PC-3 (cell line): ENCODE data around the gene SUGT1. TPM values are rescaled to one million over a fixed set of nuclear protein-coding genes. Genes with fewer than 3 reads are reported as not detected.

Source experiments
- ATAC-seq: fragments of 200-7000 bp; cut with Tn5 transposase; 2 replicates; pipeline ENCODE4 v1.9.1; 2020; ENCODE audit warnings: mild to moderate bottlenecking, moderate library complexity
- BruUV-seq: library from RNA; stranded (reverse); fragments of 400-500 nt; replicated peaks from 2 replicates; lab custom pipeline; 2021; lab: Mats Ljungman, UMichigan
- CTCF ChIA-PET: fragments of 300-600 bp; sonication (Branson Sonifier 250); formaldehyde crosslinking; loops from one replicate; lab custom pipeline; 2022; ENCODE audit warnings: antibody characterized with exemption; lab: Charles Lee
- POLR2A ChIA-PET: fragments of 300-600 bp; sonication (Branson Sonifier 250); formaldehyde crosslinking; loops from one replicate; lab custom pipeline; 2022; ENCODE audit warnings: antibody characterized with exemption; ENCODE audit not compliant: unreplicated experiment; lab: Charles Lee
- DNase-seq: peaks from one replicate; pipeline ENCODE4 v3.0.0-alpha.2; 2015
- H2AFZ ChIP-seq: fragments of 300-600 bp; sonication (generic); 2 replicates; pipeline ENCODE4 v1.6.0; 2016; ENCODE audit warnings: antibody characterized with exemption, low read length
- H3F3A ChIP-seq: fragments of 300-600 bp; sonication (generic); one replicate; pipeline ENCODE4 v1.6.0; 2017; ENCODE audit warnings: antibody characterized with exemption, low read length, control low read depth, mild to moderate bottlenecking; ENCODE audit not compliant: unreplicated experiment
- H3K27ac ChIP-seq: fragments of 300-600 bp; sonication (generic); 2 replicates; pipeline ENCODE4 v1.5.1; 2016; ENCODE audit warnings: mild to moderate bottlenecking, low read length
- H3K27me3 ChIP-seq: fragments of 300-600 bp; sonication (generic); 2 replicates; pipeline ENCODE4 v1.6.1; 2016; ENCODE audit warnings: low read length, mixed read lengths
- H3K36me3 ChIP-seq: fragments of 300-600 bp; sonication (generic); 2 replicates; pipeline ENCODE4 v1.6.1; 2016; ENCODE audit warnings: low read depth, mixed run types, low read length, mixed read lengths
- H3K4me1 ChIP-seq: fragments of 300-600 bp; sonication (generic); 2 replicates; pipeline ENCODE4 v1.5.1; 2016; ENCODE audit warnings: low read length; ENCODE audit not compliant: insufficient read depth
- H3K4me2 ChIP-seq: fragments of 300-600 bp; sonication (generic); 2 replicates; pipeline ENCODE4 v1.6.0; 2016; ENCODE audit warnings: low read length
- H3K4me3 ChIP-seq: fragments of 300-600 bp; sonication (generic); 2 replicates; pipeline ENCODE4 v1.5.1; 2016; ENCODE audit warnings: mild to moderate bottlenecking, low read length, mixed read lengths
- H3K79me2 ChIP-seq: fragments of 300-600 bp; sonication (generic); 2 replicates; pipeline ENCODE4 v1.6.1; 2017; ENCODE audit warnings: low read length, mixed read lengths
- H3K9ac ChIP-seq: fragments of 300-600 bp; sonication (generic); 2 replicates; pipeline ENCODE4 v1.6.0; 2016; ENCODE audit warnings: mild to moderate bottlenecking, low read length
- H3K9me2 ChIP-seq: fragments of 300-600 bp; sonication (generic); replicated peaks from 2 replicates; pipeline ENCODE4 v1.6.1; 2016; ENCODE audit warnings: mixed run types, low read length, mixed read lengths
- H3K9me3 ChIP-seq: fragments of 300-600 bp; sonication (generic); 2 replicates; pipeline ENCODE4 v1.6.1; 2016; ENCODE audit warnings: low read length, mixed read lengths
- H4K20me1 ChIP-seq: fragments of 300-600 bp; sonication (generic); 2 replicates; pipeline ENCODE4 v1.6.1; 2016; ENCODE audit warnings: low read length, mixed read lengths
- CTCF ChIP-seq: fragments of 300-600 bp; sonication (generic); conservative IDR thresholded peaks from 2 replicates; pipeline ENCODE4 v1.5.1; 2017; ENCODE audit warnings: antibody characterized with exemption, low read depth, mild to moderate bottlenecking, low read length
- EZH2 ChIP-seq: fragments of 300-600 bp; sonication (generic); IDR thresholded peaks from one replicate; pipeline ENCODE4 v1.6.1; 2017; ENCODE audit warnings: antibody characterized with exemption, mild to moderate bottlenecking, low read length; ENCODE audit not compliant: unreplicated experiment
- EZH2phosphoT487 ChIP-seq: fragments of 300-600 bp; sonication (generic); IDR thresholded peaks from 2 replicates; pipeline ENCODE4 v1.6.1; 2018; ENCODE audit warnings: mild to moderate bottlenecking, antibody characterized with exemption, low read length, borderline replicate concordance
- intact Hi-C: fragments of 100-400 bp; cut with micrococcal nuclease; formaldehyde crosslinking; loops from 2 replicates; pipeline ENCODE4 v1.9.0; 2023
- total RNA-seq: library from RNA; depleted of rRNA; stranded (reverse); fragments of >200 nt; gene quantifications from 2 replicates; pipeline ENCODE4 v1.2.3, GENCODE V29; 2014

SUGT1 gene
- total RNA-seq, 1 experiment from 2014 or later = 29.3 TPM

DNA sequence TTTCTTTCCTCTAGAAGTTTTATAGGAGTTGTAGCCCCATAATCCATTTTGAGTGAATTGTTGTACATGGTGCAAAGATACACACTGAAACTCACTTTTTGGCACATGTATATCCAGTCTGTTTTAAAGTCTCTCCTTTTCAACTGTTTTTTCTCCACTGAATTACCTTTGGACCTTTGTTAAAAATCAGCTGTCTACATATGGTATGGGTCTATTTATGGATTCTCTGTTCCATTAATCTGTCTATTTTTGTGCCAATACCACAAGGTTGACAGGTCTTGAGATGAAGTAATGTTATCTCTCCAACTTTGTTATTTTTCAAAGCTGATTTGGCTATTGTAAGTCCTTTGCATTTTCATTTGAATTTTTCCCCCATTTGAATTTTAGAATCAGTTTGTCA lies 5.7 kb upstream of the SUGT1 start:
- no peaks in the 10 kb centered on the region for H3K36me3 ChIP-seq
- no peak overlapping the region for H3K27ac ChIP-seq
- H2AFZ ChIP-seq = no peak overlapping the region
- no peak for DNase-seq
- H3K9me2 ChIP-seq = no peaks in the 10 kb centered on the region
- intact Hi-C loops = no loop called here
- H3K4me1 ChIP-seq = peaks cover 17% of the 10 kb centered on the region; the same call in 1 of the 2 replicates
- BruUV-seq = no TSS peak
- CTCF ChIA-PET = no interaction called here
- POLR2A ChIA-PET = no interaction called here
- no peak overlapping the region for H3K9ac ChIP-seq
- no peak overlapping the region for H3K4me3 ChIP-seq
- H3K9me3 ChIP-seq = no peaks in the 10 kb centered on the region
- no peaks in the 10 kb centered on the region for H3K27me3 ChIP-seq
- no peak overlapping the region for H3K4me2 ChIP-seq
- H3K79me2 ChIP-seq = peaks cover 24% of the 10 kb centered on the region
- TF ChIP-seq EZH2phosphoT487 = no peak
- no peak for TF ChIP-seq CTCF
- no peak for TF ChIP-seq EZH2
- H4K20me1 ChIP-seq = no peaks in the 10 kb centered on the region
- ATAC-seq = no peak
- no peaks in the 10 kb centered on the region for H3F3A ChIP-seq

GRCh38 chr13:52650731-52651130 lies 1.9 kb upstream of the SUGT1 start:
- POLR2A ChIA-PET = no interaction called here
- intact Hi-C loops = loop anchor here (5.0 kb wide), 1 partner anchor 193 kb away; the partner anchor contains the start of gene CKAP2
- H2AFZ ChIP-seq = no peak overlapping the region
- no TSS peak for BruUV-seq
- peaks cover 54% of the 10 kb centered on the region for H3K79me2 ChIP-seq
- DNase-seq (no peak), ATAC-seq (no peak)
- H3K9me3 ChIP-seq = no peaks in the 10 kb centered on the region
- CTCF ChIA-PET = no interaction called here
- peak overlapping the region; percentile 97 for H3K4me3 ChIP-seq
- no peak overlapping the region for H3K27ac ChIP-seq
- H3F3A ChIP-seq = no peaks in the 10 kb centered on the region
- peak overlapping the region; percentile 88; the same call in 1 of the 2 replicates for H3K9ac ChIP-seq
- H3K27me3 ChIP-seq = no peaks in the 10 kb centered on the region
- H3K9me2 ChIP-seq = no peaks in the 10 kb centered on the region
- peaks cover under 1% of the 10 kb centered on the region; the same call in 1 of the 2 replicates for H3K36me3 ChIP-seq
- H3K4me1 ChIP-seq = peaks cover 28% of the 10 kb centered on the region
- no peak for TF ChIP-seq CTCF
- TF ChIP-seq EZH2 = no peak
- no peak for TF ChIP-seq EZH2phosphoT487
- peak overlapping the region; percentile 92 for H3K4me2 ChIP-seq
- peaks cover 4% of the 10 kb centered on the region; the same call in 1 of the 2 replicates for H4K20me1 ChIP-seq

DNA sequence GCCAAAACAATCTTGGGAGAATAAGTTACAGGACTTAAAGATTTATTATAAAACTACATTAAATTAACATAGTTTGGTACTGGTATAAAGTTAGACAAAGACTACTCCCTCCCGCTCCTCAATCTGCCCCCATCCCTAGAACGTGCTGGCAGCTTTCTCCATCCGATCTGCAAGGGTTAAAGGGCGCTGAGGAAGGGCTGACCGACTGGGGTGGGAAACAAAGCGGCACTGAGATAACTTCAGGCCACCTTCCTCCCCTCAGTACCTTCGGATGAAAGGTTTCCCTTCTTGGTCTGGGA lies 790 bp upstream of the SUGT1 start:
- Histone ChIP-seq H3K9me3 (no peaks in the 10 kb centered on the region), H2AFZ (peak overlapping the region; percentile 77), H3F3A (no peaks in the 10 kb centered on the region), H3K79me2 (peaks cover 65% of the 10 kb centered on the region), H4K20me1 (peaks cover 4% of the 10 kb centered on the region; the same call in 1 of the 2 replicates), H3K4me3 (peak overlapping the region; percentile 97), H3K27me3 (no peaks in the 10 kb centered on the region), H3K36me3 (peaks cover 4% of the 10 kb centered on the region; the same call in 1 of the 2 replicates), H3K9ac (peak overlapping the region; percentile 88), H3K4me1 (peaks cover 18% of the 10 kb centered on the region), H3K9me2 (no peaks in the 10 kb centered on the region), H3K27ac (peak overlapping the region; percentile 93), H3K4me2 (peak overlapping the region; percentile 92)
- ChIA-PET POLR2A (interaction anchor here (1.3 kb wide), 1 partner anchor 35 kb away, joined by 19 read pairs; no protein-coding TSS in a partner anchor), CTCF (interaction anchor here (0.6 to 1.2 kb wide), 2 partner anchors 13 to 31 kb away, joined by 4 to 5 read pairs; no protein-coding TSS in a partner anchor)
- DNase-seq = no peak
- TSS peak; percentile 68 for BruUV-seq
- peak; percentile 25 for ATAC-seq
- intact Hi-C loops = loop anchor here (1.0 to 5.0 kb wide), 2 partner anchors 35 to 195 kb away; partner anchors contain the start of gene CKAP2
- no peak for TF ChIP-seq EZH2
- no peak for TF ChIP-seq EZH2phosphoT487
- no peak for TF ChIP-seq CTCF
